Heart left ventricle (tissue), 16 donors: ENCODE results near the gene EPHB1. TPM values are rescaled to one million over a fixed set of nuclear protein-coding genes. Genes with fewer than 3 reads are reported as not detected.

Experiments used
- ATAC-seq, 4 donors: fragments of 200-7000 bp; cut with Tn5 transposase; one replicate each; pipeline ENCODE4 v1.9.1; 2020 to 2022; ENCODE audit warnings: moderate library complexity in 4 of 4, mild to moderate bottlenecking in 3 of 4, moderate number of reproducible peaks in 1 of 4
- DNase-seq, 5 donors: peaks; one replicate each; pipeline ENCODE4 v3.0.0-alpha.2; 2020
- H3K27ac ChIP-seq, 12 donors: fragments of 200-600 bp; sonication (generic) in 4 of 12; one replicate each; pipeline versions ENCODE4 v1.5.0 to v1.8.0; 2016 to 2022; ENCODE audit warnings: mild to moderate bottlenecking in 2 of 12
- H3K27me3 ChIP-seq, 9 donors: fragments of 200-600 bp; sonication (generic) in 2 of 9; one replicate each; pipeline versions ENCODE4 v1.5.1 to v1.8.0; 2016 to 2022; ENCODE audit warnings: mild to moderate bottlenecking in 3 of 9
- H3K36me3 ChIP-seq, 9 donors: fragments of 200-600 bp; sonication (generic) in 2 of 9; one replicate each; pipeline versions ENCODE4 v1.5.0 to v1.8.0; 2018 to 2022; ENCODE audit warnings: mild to moderate bottlenecking in 2 of 9
- H3K4me1 ChIP-seq, 12 donors: fragments of 200-600 bp; sonication (generic) in 4 of 12; one replicate each; pipeline versions ENCODE4 v1.5.0 to v1.8.0; 2016 to 2022; ENCODE audit warnings: mild to moderate bottlenecking in 3 of 12
- H3K4me3 ChIP-seq, 12 donors: fragments of 200-600 bp; sonication (generic) in 4 of 12; one replicate each; pipeline versions ENCODE4 v1.5.0 to v1.8.0; 2017 to 2022; ENCODE audit warnings: mild to moderate bottlenecking in 9 of 12, moderate library complexity in 4 of 12
- H3K9me3 ChIP-seq, 12 donors: fragments of 200-600 bp; sonication (generic) in 4 of 12; one replicate each; pipeline versions ENCODE4 v1.5.0 to v1.8.0; 2016 to 2022; ENCODE audit warnings: mild to moderate bottlenecking in 1 of 12
- POLR2A ChIP-seq, 2 donors: fragments of 450-650 bp; IDR thresholded peaks; one replicate each; pipeline ENCODE4 v1.6.1; 2017; ENCODE audit warnings: antibody characterized with exemption in 2 of 2, mild to moderate bottlenecking in 2 of 2, moderate library complexity in 2 of 2
- WGBS, 4 donors: extraction: QIAGEN DNeasy Blood & Tissue Kit in 2 of 4; methylation state at CpG; one replicate each; pipeline versions ENCODE4 v1.1.5 to v1.1.7; 2013 to 2018; 5-methylcytosine and 5-hydroxymethylcytosine counted together
- intact Hi-C, 10 donors: fragments of 100-400 bp; cut with DNase I; formaldehyde crosslinking; loops; one replicate each; pipeline versions ENCODE4 v1.11.1 to v1.14.2; 2022
- polyA plus RNA-seq, 2 donors: library from polyadenylated mRNA; stranded (reverse); fragments of 200-250 nt; gene quantifications; one replicate each; pipeline ENCODE4 v1.2.3, GENCODE V29; 2013
- total RNA-seq, 9 donors: library from RNA; depleted of rRNA in 2 of 9; stranded (reverse); fragments of >200 nt in 2 of 9; fragmentation: NEBNext Ultra II Directional in 3 of 9; extraction: Animal tissue kit (Norgen Biotek cat#: 25700) in 3 of 9; gene quantifications; one replicate each; pipeline versions ENCODE4 v1.1.0 to v1.2.4, GENCODE V29; 2016 to 2023
- TF ChIP-seq, protein P1 (sequence below), 12 donors: fragments of 200-600 bp; sonication (generic) in 4 of 12; IDR thresholded peaks; one replicate each; pipeline versions ENCODE4 v1.5.0 to v1.8.0; 2018 to 2022; ENCODE audit warnings: antibody characterized with exemption in 12 of 12, mild to moderate bottlenecking in 5 of 12
- donor health status: ischemic (EF 13 %, LVEDD 7.1; RV severe dilation, severe dysfunction).
- donor health status: healthy with polysubstance abuse.
- donor health status: DM: no; HTN: yes; CAD: no.
- donor health status: DM: no; HTN: no; CAD: no.
- donor health status: ischemic (EF 25% LVEDD 6.9; RV normal size, moderate dysfunction).
- donor health status: ischemic (EF 25% LVEDD 5.7; RV mildly dilated, moderate dysfunction).
- donor health status: healthy.
- donor health status: DM: yes; HTN: yes; CAD: no.
- donor health status: ischemic (EF 35%, LVEDD 5.7; RV mildly dilated, moderate dysfunction).
- donor health status: nonischemic (EF 11% LVEDD 7.7; RV severe dilation, severe dysfunction).
- donor health status: DM: yes; HTN: yes; CAD: no.
- donor health status: PGD.
- donor health status: ischemic (EF 29% LVEDD 5.4; RV normal size, mild dysfunction).
- donor health status: nonischemic (EF 23%, LVEDD 6.1; RV moderate dilation, normal function).

EPHB1 gene
- total and polyA plus RNA-seq, 11 donors: 0.31 to 2.2 (median 1.1) TPM

GRCh38 chr3:134880431-134880830 lies 85.4 kb downstream of the EPHB1 start:
- no peak for TF ChIP-seq POLR2A (IDR thresholded peaks at IDR 0.05)
- TF ChIP-seq, protein P1, sequence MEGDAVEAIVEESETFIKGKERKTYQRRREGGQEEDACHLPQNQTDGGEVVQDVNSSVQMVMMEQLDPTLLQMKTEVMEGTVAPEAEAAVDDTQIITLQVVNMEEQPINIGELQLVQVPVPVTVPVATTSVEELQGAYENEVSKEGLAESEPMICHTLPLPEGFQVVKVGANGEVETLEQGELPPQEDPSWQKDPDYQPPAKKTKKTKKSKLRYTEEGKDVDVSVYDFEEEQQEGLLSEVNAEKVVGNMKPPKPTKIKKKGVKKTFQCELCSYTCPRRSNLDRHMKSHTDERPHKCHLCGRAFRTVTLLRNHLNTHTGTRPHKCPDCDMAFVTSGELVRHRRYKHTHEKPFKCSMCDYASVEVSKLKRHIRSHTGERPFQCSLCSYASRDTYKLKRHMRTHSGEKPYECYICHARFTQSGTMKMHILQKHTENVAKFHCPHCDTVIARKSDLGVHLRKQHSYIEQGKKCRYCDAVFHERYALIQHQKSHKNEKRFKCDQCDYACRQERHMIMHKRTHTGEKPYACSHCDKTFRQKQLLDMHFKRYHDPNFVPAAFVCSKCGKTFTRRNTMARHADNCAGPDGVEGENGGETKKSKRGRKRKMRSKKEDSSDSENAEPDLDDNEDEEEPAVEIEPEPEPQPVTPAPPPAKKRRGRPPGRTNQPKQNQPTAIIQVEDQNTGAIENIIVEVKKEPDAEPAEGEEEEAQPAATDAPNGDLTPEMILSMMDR (IDR thresholded peaks at IDR 0.05): no peak
- no peak overlapping the region for H3K27ac ChIP-seq
- intact Hi-C loops: no loop called here
- H3K36me3 ChIP-seq: no peaks in the 10 kb centered on the region
- DNase-seq: no peak
- 82 to 85% (median 83%) methylated on average over 3 to 4 of the region's 4 CpGs for WGBS, 4 donors
- ATAC-seq: no peak
- H3K27me3 ChIP-seq: no peaks in the 10 kb centered on the region
- H3K4me1 ChIP-seq: no peaks in the 10 kb centered on the region
- no peak overlapping the region for H3K4me3 ChIP-seq
- H3K9me3 ChIP-seq: no peaks in the 10 kb centered on the region

DNA sequence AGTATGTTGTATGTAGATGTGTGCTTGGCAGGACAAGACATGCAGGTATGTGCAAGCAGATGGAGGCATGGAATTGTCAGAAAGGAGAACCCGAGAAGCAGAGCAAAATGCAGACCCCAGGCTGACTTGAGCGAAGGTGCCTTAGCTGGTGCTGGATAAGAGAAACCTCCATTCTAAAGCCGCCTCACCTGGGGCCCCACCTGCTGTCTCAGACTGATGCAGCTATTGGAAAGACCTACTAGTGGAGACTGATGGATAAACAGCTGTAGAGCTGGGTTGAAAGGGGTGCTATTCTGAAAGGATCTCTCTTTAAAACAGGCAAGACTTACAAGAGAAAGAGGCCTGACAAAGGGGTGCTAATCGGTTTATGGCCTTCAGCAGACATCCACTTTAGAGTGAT lies 86.2 kb downstream of the EPHB1 start:
- H3K27ac ChIP-seq: no peak overlapping the region
- no peak for ATAC-seq

GRCh38 chr3:134883697-134884385 lies 88.8 kb downstream of the EPHB1 start:
- no peak for DNase-seq
- H3K27ac ChIP-seq: no peak overlapping the region
- TF ChIP-seq, protein P1 (IDR thresholded peaks at IDR 0.05): no peak
- no peak overlapping the region for H3K4me3 ChIP-seq
- 84 to 93% (median 88%) methylated on average over 5 of the region's 5 CpGs for WGBS, 4 donors
- H3K27me3 ChIP-seq: no peaks in the 10 kb centered on the region
- ATAC-seq: peak in 1 of 4 donors; percentile 18
- no peaks in the 10 kb centered on the region for H3K36me3 ChIP-seq
- H3K9me3 ChIP-seq: no peaks in the 10 kb centered on the region
- intact Hi-C loops: no loop called here
- H3K4me1 ChIP-seq: no peaks in the 10 kb centered on the region

More for the DNA sequence above, 86.2 kb downstream of the EPHB1 start:
- intact Hi-C loops: no loop called here
- TF ChIP-seq, protein P1 (IDR thresholded peaks at IDR 0.05): no peak
- no peak for TF ChIP-seq POLR2A (IDR thresholded peaks at IDR 0.05)
- no peaks in the 10 kb centered on the region for H3K36me3 ChIP-seq
- DNase-seq: no peak
- no peaks in the 10 kb centered on the region for H3K4me1 ChIP-seq
- 85 to 100% (median 90%) methylated on average over 4 of the region's 4 CpGs for WGBS, 4 donors
- no peak overlapping the region for H3K4me3 ChIP-seq
- H3K27me3 ChIP-seq: no peaks in the 10 kb centered on the region
- no peaks in the 10 kb centered on the region for H3K9me3 ChIP-seq

DNA sequence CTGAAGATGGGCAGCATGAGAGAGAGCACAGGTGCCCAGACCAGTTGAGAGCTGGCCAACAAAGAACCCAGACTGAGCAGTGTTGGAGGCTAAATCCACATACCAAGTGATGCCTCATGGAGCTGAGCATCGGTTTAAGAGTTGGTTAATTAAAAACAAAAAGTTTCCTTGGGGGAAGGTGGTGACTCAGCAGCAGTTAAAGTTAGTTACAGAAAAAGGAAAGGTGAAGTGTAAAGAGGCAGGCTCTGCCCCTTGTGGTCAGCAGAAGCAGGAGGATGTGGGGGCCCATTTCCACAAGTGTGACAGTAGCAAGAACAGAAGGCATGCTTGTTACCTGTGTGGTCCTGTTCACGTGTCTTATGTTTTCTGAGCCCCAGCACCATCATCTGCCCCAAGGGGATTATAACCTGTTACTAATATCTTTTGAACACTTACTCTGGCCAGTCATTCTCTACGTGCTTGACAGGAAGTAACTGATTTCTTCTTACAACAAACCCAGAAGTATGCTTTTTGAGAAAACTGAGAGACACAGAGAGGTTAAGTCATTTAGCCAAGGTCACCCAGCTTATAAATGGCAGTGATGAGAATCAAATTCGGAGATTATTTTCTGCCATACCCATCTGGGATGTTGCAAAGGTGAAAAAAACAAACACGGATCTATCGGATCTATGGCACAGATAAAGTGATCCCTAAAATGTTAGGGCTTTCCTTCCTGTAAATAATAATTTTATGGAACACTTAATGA lies 91.0 kb downstream of the EPHB1 start:
- no peaks in the 10 kb centered on the region for H3K27me3 ChIP-seq
- TF ChIP-seq, protein P1 (IDR thresholded peaks at IDR 0.05): no peak
- TF ChIP-seq POLR2A (IDR thresholded peaks at IDR 0.05): no peak
- H3K27ac ChIP-seq: no peak overlapping the region
- no peaks in the 10 kb centered on the region for H3K4me1 ChIP-seq
- DNase-seq (no peak), ATAC-seq (no peak)
- no peak overlapping the region for H3K4me3 ChIP-seq
- H3K9me3 ChIP-seq: peaks cover 0 to 3% (median 0%) of the 10 kb centered on the region in 12 donors
- H3K36me3 ChIP-seq: no peaks in the 10 kb centered on the region
- intact Hi-C loops: no loop called here
- WGBS, 4 donors: 68 to 72% (median 69%) methylated on average over 6 of the region's 6 CpGs
